H9 (cell line): ENCODE measurements around the gene KLRC2. TPM values are rescaled to one million over a fixed set of nuclear protein-coding genes. Genes with fewer than 3 reads are reported as not detected.

Experiments
- DNase-seq: peaks from one replicate; pipeline ENCODE4 v3.0.0-alpha.2; 2017
- H2AFZ ChIP-seq: one replicate; pipeline ENCODE4 v1.6.1; 2013; ENCODE audit warnings: mild to moderate bottlenecking, low read length, control low read depth, moderate library complexity
- H2AK5ac ChIP-seq: 2 replicates; pipeline ENCODE4 v1.6.1; 2013; ENCODE audit warnings: low read length, control low read depth, mixed read lengths; ENCODE audit not compliant: insufficient read length
- H2BK120ac ChIP-seq: one replicate; pipeline ENCODE4 v1.6.1; 2013; ENCODE audit warnings: low read depth, mild to moderate bottlenecking, low read length, control low read depth, inconsistent platforms; ENCODE audit not compliant: poor library complexity, severe bottlenecking
- H2BK12ac ChIP-seq: 2 replicates; pipeline ENCODE4 v1.6.1; 2013; ENCODE audit warnings: low read length, control low read depth, mixed read lengths, low read depth; ENCODE audit not compliant: insufficient read length
- H2BK15ac ChIP-seq: 2 replicates; pipeline ENCODE4 v1.6.1; 2013; ENCODE audit warnings: low read depth, low read length, control low read depth
- H2BK20ac ChIP-seq: one replicate; pipeline ENCODE4 v1.6.1; 2013; ENCODE audit warnings: low read depth, mild to moderate bottlenecking, low read length, control low read depth, inconsistent platforms; ENCODE audit not compliant: poor library complexity, severe bottlenecking
- H2BK5ac ChIP-seq: 2 replicates; pipeline ENCODE4 v1.6.1; 2013; ENCODE audit warnings: low read length, control low read depth, mixed read lengths; ENCODE audit not compliant: insufficient read length
- H3K14ac ChIP-seq: 2 replicates; pipeline ENCODE4 v1.6.1; 2013; ENCODE audit warnings: low read length, control low read depth; ENCODE audit not compliant: insufficient read depth
- H3K18ac ChIP-seq: 2 replicates; pipeline ENCODE4 v1.6.1; 2013; ENCODE audit warnings: low read depth, mild to moderate bottlenecking, mixed read lengths, low read length, control low read depth; ENCODE audit not compliant: insufficient read length
- H3K23ac ChIP-seq: 2 replicates; pipeline ENCODE4 v1.6.1; 2013; ENCODE audit warnings: low read length, control low read depth, mixed read lengths, low read depth; ENCODE audit not compliant: insufficient read length
- H3K23me2 ChIP-seq: 2 replicates; pipeline ENCODE4 v1.6.1; 2013; ENCODE audit warnings: low read depth, mild to moderate bottlenecking, mixed read lengths, low read length, control low read depth; ENCODE audit not compliant: insufficient read length, poor library complexity, severe bottlenecking
- H3K27ac ChIP-seq: 2 replicates; pipeline ENCODE4 v1.5.1; 2013; ENCODE audit warnings: low read length, control low read depth, mixed read lengths, low read depth; ENCODE audit not compliant: insufficient read length
- H3K27me3 ChIP-seq: 2 replicates; pipeline ENCODE4 v1.6.1; 2013; ENCODE audit warnings: low read length, control low read depth, inconsistent platforms; ENCODE audit not compliant: insufficient read depth
- H3K4ac ChIP-seq: 2 replicates; pipeline ENCODE4 v1.6.1; 2013; ENCODE audit warnings: low read depth, mild to moderate bottlenecking, control low read depth, inconsistent platforms, low read length, moderate library complexity
- H3K4me1 ChIP-seq: 2 replicates; pipeline ENCODE4 v1.6.1; 2013; ENCODE audit warnings: low read length, control low read depth, inconsistent platforms; ENCODE audit not compliant: insufficient read depth
- H3K4me2 ChIP-seq: 2 replicates; pipeline ENCODE4 v1.6.1; 2013; ENCODE audit warnings: low read length, control low read depth, mixed read lengths; ENCODE audit not compliant: insufficient read length, insufficient read depth
- H3K56ac ChIP-seq: 2 replicates; pipeline ENCODE4 v1.6.1; 2013; ENCODE audit warnings: low read depth, mild to moderate bottlenecking, mixed read lengths, low read length, control low read depth; ENCODE audit not compliant: insufficient read length
- H3K79me1 ChIP-seq: 2 replicates; pipeline ENCODE4 v1.6.1; 2013; ENCODE audit warnings: low read depth, mild to moderate bottlenecking, moderate library complexity, low read length, control low read depth, inconsistent platforms; ENCODE audit not compliant: insufficient read depth, poor library complexity, severe bottlenecking
- H3K79me2 ChIP-seq: 2 replicates; pipeline ENCODE4 v1.6.1; 2013; ENCODE audit warnings: low read length, control low read depth, inconsistent platforms; ENCODE audit not compliant: insufficient read depth
- H3K9ac ChIP-seq: 2 replicates; pipeline ENCODE4 v1.6.1; 2013; ENCODE audit warnings: low read length, control low read depth, mixed read lengths; ENCODE audit not compliant: insufficient read length; ENCODE audit errors: extremely low read depth
- H3K9me3 ChIP-seq: one replicate; pipeline ENCODE4 v1.6.1; 2013; ENCODE audit warnings: low read depth, low read length, inconsistent platforms; ENCODE audit not compliant: control insufficient read depth
- H3T11ph ChIP-seq: one replicate; pipeline ENCODE4 v1.6.1; 2013; ENCODE audit warnings: mild to moderate bottlenecking, low read length, control low read depth, inconsistent platforms
- H4K20me1 ChIP-seq: one replicate; pipeline ENCODE4 v1.6.1; 2013; ENCODE audit not compliant: control insufficient read depth, insufficient read length, insufficient read depth
- H4K5ac ChIP-seq: 2 replicates; pipeline ENCODE4 v1.6.1; 2013; ENCODE audit warnings: low read depth, mild to moderate bottlenecking, mixed read lengths, low read length, control low read depth; ENCODE audit not compliant: insufficient read length
- H4K8ac ChIP-seq: replicated peaks from 2 replicates; pipeline ENCODE4 v1.6.1; 2013; ENCODE audit warnings: low read length, control low read depth, mixed read lengths, low read depth; ENCODE audit not compliant: insufficient read length
- H4K91ac ChIP-seq: 2 replicates; pipeline ENCODE4 v1.6.1; 2013; ENCODE audit warnings: low read depth, mild to moderate bottlenecking, moderate library complexity, mixed read lengths, low read length, control low read depth; ENCODE audit not compliant: insufficient read length
- H3K27ac Mint-ChIP-seq, 3 experiments: 2 replicates in 2 of 3; 3 replicates in 1 of 3; pipeline ENCODE4 v1.8.0; 2020 to 2021; ENCODE audit warnings: mixed read lengths in 3 of 3, mild to moderate bottlenecking in 1 of 3, moderate library complexity in 1 of 3
- H3K27me3 Mint-ChIP-seq: 2 replicates; pipeline ENCODE4 v1.8.0; 2021; ENCODE audit warnings: low read depth, mild to moderate bottlenecking, moderate library complexity, mixed read lengths
- H3K36me3 Mint-ChIP-seq, 3 experiments: 2 replicates in 2 of 3; 3 replicates in 1 of 3; pipeline ENCODE4 v1.8.0; 2020 to 2021; ENCODE audit warnings: low read depth in 3 of 3, mixed read lengths in 3 of 3; ENCODE audit not compliant: insufficient read depth in 1 of 3
- H3K4me1 Mint-ChIP-seq, 2 experiments: 2 replicates each; pipeline ENCODE4 v1.8.0; 2020; ENCODE audit warnings: mixed read lengths in 2 of 2
- H3K4me3 Mint-ChIP-seq, 2 experiments: 2 replicates in 1 of 2; 3 replicates in 1 of 2; pipeline ENCODE4 v1.8.0; 2020 to 2021; ENCODE audit warnings: mild to moderate bottlenecking in 2 of 2, mixed read lengths in 2 of 2, moderate library complexity in 1 of 2
- H3K9me3 Mint-ChIP-seq, 2 experiments: 2 replicates in 1 of 2; 3 replicates in 1 of 2; pipeline ENCODE4 v1.8.0; 2020; ENCODE audit warnings: mild to moderate bottlenecking in 2 of 2, mixed read lengths in 2 of 2, moderate library complexity in 1 of 2
- CTCF ChIP-seq: fragments of 200-600 bp; sonication (generic); conservative IDR thresholded peaks from 3 replicates; pipeline ENCODE4 v1.8.0; 2021; ENCODE audit warnings: antibody characterized with exemption, mild to moderate bottlenecking
- WGBS: extraction: QIAGEN DNeasy Blood & Tissue Kit; methylation state at CpG from one replicate; pipeline ENCODE4 v1.1.7; 2013; ENCODE audit warnings: missing lambda C conversion rate, low lambda C conversion rate, mixed read lengths; ENCODE audit not compliant: insufficient read length; ENCODE audit errors: extremely low coverage; 5-methylcytosine and 5-hydroxymethylcytosine counted together
- total RNA-seq: library from RNA; stranded (reverse); gene quantifications from 2 replicates; pipeline ENCODE4 v1.2.1, GENCODE V29; 2021

The KLRC2 gene
- total RNA-seq, 1 experiment from 2014 or later: not detected

- no peak overlapping the region for H3K14ac ChIP-seq
- H3K79me1 ChIP-seq: no peaks in the 10 kb centered on the region
- H2AFZ ChIP-seq: no peak overlapping the region
- Mint-ChIP-seq H3K4me1 (peaks cover 0 to 4% of the 10 kb centered on the region in 2 experiments; a peak in 2 of 4 replicates), H3K27me3 (no peaks in the 10 kb centered on the region), H3K9me3 (peaks cover 0 to 2% of the 10 kb centered on the region in 2 experiments; a peak in 3 of 5 replicates), H3K36me3 (0 out of 7 replicates have a peak, but pooled peaks cover 0 to 5% (median 0%) of the 10 kb centered on the region in 3 experiments), H3K27ac (no peak overlapping the region), H3K4me3 (no peak overlapping the region)
- H3K9me3 ChIP-seq: no peaks in the 10 kb centered on the region
- H3K79me2 ChIP-seq: no peaks in the 10 kb centered on the region
- H3T11ph ChIP-seq: no peak overlapping the region
- H2BK15ac ChIP-seq: no peak overlapping the region
- no peaks in the 10 kb centered on the region for H4K20me1 ChIP-seq
- H4K5ac ChIP-seq: no peak overlapping the region
- H2BK20ac ChIP-seq: no peak overlapping the region
- H3K9ac ChIP-seq: no peak overlapping the region
- no peak overlapping the region for H4K8ac ChIP-seq
- H3K4ac ChIP-seq: no peak overlapping the region
- no peak overlapping the region for H3K18ac ChIP-seq
- no peak overlapping the region for H2BK120ac ChIP-seq
- H3K23ac ChIP-seq: no peak overlapping the region
- H2BK12ac ChIP-seq: no peak overlapping the region
- H4K91ac ChIP-seq: no peak overlapping the region
- H2AK5ac ChIP-seq: no peak overlapping the region
- WGBS: no CpG with 5 or more reads among the region's 1 CpG
- no peaks in the 10 kb centered on the region for H3K27me3 ChIP-seq
- no peaks in the 10 kb centered on the region for H3K23me2 ChIP-seq
- no peak overlapping the region for H3K56ac ChIP-seq
- H3K27ac ChIP-seq: no peak overlapping the region
- TF ChIP-seq CTCF: no peak
- no peaks in the 10 kb centered on the region for H3K4me1 ChIP-seq
- DNase-seq: no peak
- H2BK5ac ChIP-seq: no peak overlapping the region
- no peak overlapping the region for H3K4me2 ChIP-seq
Measured at GRCh38 chr12:10469701-10470100, 33.9 kb upstream of the KLRC2 start.
